WTC11 (cell line): Measurements from ENCODE around the gene PYGB. TPM values are rescaled to one million over a fixed set of nuclear protein-coding genes. Genes with fewer than 3 reads are reported as not detected.

Experiments used
- ATAC-seq: fragments of 200-7000 bp; cut with Tn5 transposase; 2 replicates; pipeline ENCODE4 v1.10.0; 2021; ENCODE audit warnings: mild to moderate bottlenecking, moderate library complexity
- CTCF ChIA-PET: fragments of 300-600 bp; sonication (Branson Sonifier 250); formaldehyde crosslinking; loops from one replicate; lab custom pipeline; 2021; ENCODE audit warnings: antibody characterized with exemption; lab: Charles Lee
- POLR2A ChIA-PET: fragments of 350-600 bp; sonication (Branson Sonifier 250); formaldehyde crosslinking; loops from one replicate; lab custom pipeline; 2021; ENCODE audit warnings: antibody characterized with exemption; lab: Charles Lee
- DNase-seq: peaks from one replicate; pipeline ENCODE4 v3.0.0; 2021; ENCODE audit warnings: low spot score
- H3K27ac Mint-ChIP-seq: 2 replicates; pipeline ENCODE4 v1.8.0; 2021; ENCODE audit warnings: mixed read lengths
- H3K27me3 Mint-ChIP-seq: 2 replicates; pipeline ENCODE4 v1.8.0; 2021; ENCODE audit warnings: low read depth, mild to moderate bottlenecking, moderate library complexity, mixed read lengths
- H3K36me3 Mint-ChIP-seq: 2 replicates; pipeline ENCODE4 v1.8.0; 2021; ENCODE audit warnings: mixed read lengths
- H3K4me1 Mint-ChIP-seq: 2 replicates; pipeline ENCODE4 v1.8.0; 2022; ENCODE audit warnings: mixed read lengths
- H3K4me3 Mint-ChIP-seq: 2 replicates; pipeline ENCODE4 v1.8.0; 2021; ENCODE audit warnings: mild to moderate bottlenecking, moderate library complexity, mixed read lengths
- H3K9me3 Mint-ChIP-seq: 2 replicates; pipeline ENCODE4 v1.8.0; 2021; ENCODE audit warnings: mixed read lengths
- AR ChIP-seq: fragments of 250-450 bp; sonication (Bioruptor Pico); IDR thresholded peaks from 2 replicates; pipeline ENCODE4 v1.9.0; 2021; ENCODE audit warnings: mild to moderate bottlenecking
- CDX4 ChIP-seq: fragments of 250-450 bp; sonication (Bioruptor Pico); IDR thresholded peaks from 2 replicates; pipeline ENCODE4 v1.9.0; 2021; ENCODE audit warnings: moderate library complexity, mild to moderate bottlenecking, inconsistent platforms, borderline replicate concordance
- CTCF ChIP-seq: fragments of 200-600 bp; IDR thresholded peaks from 2 replicates; pipeline ENCODE4 v1.8.0; 2022; ENCODE audit warnings: antibody characterized with exemption
- EMX1 ChIP-seq: fragments of 250-450 bp; sonication (Bioruptor Pico); IDR thresholded peaks from 2 replicates; pipeline ENCODE4 v1.8.0; 2021; ENCODE audit warnings: mild to moderate bottlenecking
- ERG ChIP-seq: fragments of 250-450 bp; sonication (Bioruptor Pico); IDR thresholded peaks from 2 replicates; pipeline ENCODE4 v1.8.0; 2021; ENCODE audit warnings: mild to moderate bottlenecking
- ESRRA ChIP-seq: sonication (generic); formaldehyde crosslinking; IDR thresholded peaks from 2 replicates; pipeline ENCODE4 v1.8.1; 2022; ENCODE audit warnings: mild to moderate bottlenecking, missing genetic modification reagents, borderline replicate concordance
- GABPB1 ChIP-seq: sonication (generic); formaldehyde crosslinking; IDR thresholded peaks from 2 replicates; pipeline ENCODE4 v1.8.1; 2023; ENCODE audit warnings: mild to moderate bottlenecking, missing genetic modification reagents
- MLX ChIP-seq: sonication (generic); formaldehyde crosslinking; IDR thresholded peaks from 2 replicates; pipeline ENCODE4 v1.8.1; 2023; ENCODE audit warnings: mild to moderate bottlenecking, missing genetic modification reagents, moderate library complexity
- NFATC4 ChIP-seq: fragments of 250-450 bp; sonication (Bioruptor Pico); IDR thresholded peaks from 2 replicates; pipeline ENCODE4 v1.9.0; 2021; ENCODE audit warnings: mild to moderate bottlenecking
- NFE2L1 ChIP-seq: sonication (generic); formaldehyde crosslinking; IDR thresholded peaks from 2 replicates; pipeline ENCODE4 v1.8.1; 2023; ENCODE audit warnings: missing genetic modification reagents
- NFYB ChIP-seq: sonication (generic); formaldehyde crosslinking; conservative IDR thresholded peaks from 2 replicates; pipeline ENCODE4 v1.8.0; 2022; ENCODE audit warnings: low read depth, missing genetic modification reagents
- NR2C2 ChIP-seq: sonication (generic); formaldehyde crosslinking; IDR thresholded peaks from 2 replicates; pipeline ENCODE4 v1.8.0; 2022; ENCODE audit warnings: mild to moderate bottlenecking, missing genetic modification reagents
- NR3C1 ChIP-seq: sonication (generic); formaldehyde crosslinking; conservative IDR thresholded peaks from 2 replicates; pipeline ENCODE4 v1.8.1; 2023; ENCODE audit warnings: low read depth, mild to moderate bottlenecking, missing genetic modification reagents
- PREB ChIP-seq: sonication (generic); formaldehyde crosslinking; IDR thresholded peaks from 2 replicates; pipeline ENCODE4 v1.8.1; 2022; ENCODE audit warnings: mild to moderate bottlenecking, missing genetic modification reagents, moderate library complexity, borderline replicate concordance
- RELA ChIP-seq: sonication (generic); formaldehyde crosslinking; IDR thresholded peaks from 2 replicates; pipeline ENCODE4 v1.8.1; 2022; ENCODE audit warnings: missing genetic modification reagents, mild to moderate bottlenecking, borderline replicate concordance
- SP1 ChIP-seq: sonication (generic); formaldehyde crosslinking; conservative IDR thresholded peaks from 2 replicates; pipeline ENCODE4 v1.8.1; 2022; ENCODE audit warnings: missing genetic modification reagents
- ZNF121 ChIP-seq: sonication (generic); formaldehyde crosslinking; IDR thresholded peaks from 2 replicates; pipeline ENCODE4 v1.8.0; 2023; ENCODE audit warnings: missing genetic modification reagents
- ZNF219 ChIP-seq: sonication (generic); formaldehyde crosslinking; IDR thresholded peaks from 2 replicates; pipeline ENCODE4 v1.8.0; 2023; ENCODE audit warnings: missing genetic modification reagents, mild to moderate bottlenecking, borderline replicate concordance
- ZNF317 ChIP-seq: sonication (generic); formaldehyde crosslinking; IDR thresholded peaks from 2 replicates; pipeline ENCODE4 v1.8.1; 2023; ENCODE audit warnings: low read depth, mild to moderate bottlenecking, moderate library complexity, missing genetic modification reagents, borderline replicate concordance
- ZNF396 ChIP-seq: fragments of 250-450 bp; sonication (Bioruptor Pico); IDR thresholded peaks from 2 replicates; pipeline ENCODE4 v1.8.0; 2021; ENCODE audit warnings: mild to moderate bottlenecking, moderate library complexity, borderline replicate concordance
- ZNF512 ChIP-seq: sonication (generic); formaldehyde crosslinking; IDR thresholded peaks from 2 replicates; pipeline ENCODE4 v1.8.1; 2022; ENCODE audit warnings: missing genetic modification reagents, borderline replicate concordance
- ZSCAN18 ChIP-seq: fragments of 250-450 bp; sonication (Bioruptor Pico); IDR thresholded peaks from 2 replicates; pipeline ENCODE4 v2.1.2; 2022; ENCODE audit warnings: mild to moderate bottlenecking, moderate library complexity
- total RNA-seq: library from RNA; stranded (reverse); gene quantifications from 3 replicates; pipeline ENCODE4 v1.2.3, GENCODE V29; 2021

Gene PYGB
- total RNA-seq, 1 experiment from 2014 or later, result 48.5 TPM

- TF ChIP-seq ZSCAN18 (CRISPR knock-in tag), result no peak
- no peak for TF ChIP-seq AR (CRISPR knock-in tag)
- TF ChIP-seq RELA, result no peak
Observed at GRCh38 chr20:25273541-25274358, 25.9 kb downstream of the PYGB start (continued).

GRCh38 chr20:25274481-25274880 is 26.6 kb downstream of the PYGB start:
- Mint-ChIP-seq H3K9me3 (no peaks in the 10 kb centered on the region), H3K27ac (0 out of 2 replicates have a peak overlapping the region, but pooled peaks have one; percentile 53), H3K4me3 (no peak overlapping the region), H3K36me3 (peaks cover 37% of the 10 kb centered on the region), H3K27me3 (no peaks in the 10 kb centered on the region), H3K4me1 (no peaks in the 10 kb centered on the region)
- TF ChIP-seq ZNF396 (no peak), ERG (CRISPR knock-in tag) (no peak), NFATC4 (CRISPR knock-in tag) (no peak), EMX1 (CRISPR knock-in tag) (no peak), PREB (CRISPR knock-in tag) (no peak), NFE2L1 (CRISPR knock-in tag) (no peak), CTCF (no peak), ZSCAN18 (CRISPR knock-in tag) (no peak), MLX (no peak), CDX4 (CRISPR knock-in tag) (no peak), SP1 (CRISPR knock-in tag) (no peak), GABPB1 (CRISPR knock-in tag) (no peak), ZNF317 (CRISPR knock-in tag) (no peak), NFYB (CRISPR knock-in tag) (no peak), ZNF512 (CRISPR knock-in tag) (no peak), ESRRA (no peak), NR3C1 (no peak), ZNF121 (CRISPR knock-in tag) (no peak), NR2C2 (CRISPR knock-in tag) (no peak), ZNF219 (CRISPR knock-in tag) (no peak)
- no peak for ATAC-seq
- DNase-seq, result no peak
- ChIA-PET POLR2A (interaction anchor here (1.3 kb wide), 1 partner anchor 27 kb away, joined by 3 read pairs; no protein-coding TSS in a partner anchor), CTCF (interaction anchor here (1.2 to 2.2 kb wide), 2 partner anchors 27 to 125 kb away, joined by 3 to 6 read pairs; partner anchors contain the start of gene PYGB)
